Activated T-cell treated with anti-CD3 and anti-CD28 coated beads for 48 hours (primary cell): ENCODE measurements around the gene PNLIPRP2.

Experiments
- DNase-seq: peaks from one replicate; pipeline ENCODE4 v3.0.0-alpha.2; 2020; ENCODE audit warnings: low read depth

Gene PNLIPRP2

DNA sequence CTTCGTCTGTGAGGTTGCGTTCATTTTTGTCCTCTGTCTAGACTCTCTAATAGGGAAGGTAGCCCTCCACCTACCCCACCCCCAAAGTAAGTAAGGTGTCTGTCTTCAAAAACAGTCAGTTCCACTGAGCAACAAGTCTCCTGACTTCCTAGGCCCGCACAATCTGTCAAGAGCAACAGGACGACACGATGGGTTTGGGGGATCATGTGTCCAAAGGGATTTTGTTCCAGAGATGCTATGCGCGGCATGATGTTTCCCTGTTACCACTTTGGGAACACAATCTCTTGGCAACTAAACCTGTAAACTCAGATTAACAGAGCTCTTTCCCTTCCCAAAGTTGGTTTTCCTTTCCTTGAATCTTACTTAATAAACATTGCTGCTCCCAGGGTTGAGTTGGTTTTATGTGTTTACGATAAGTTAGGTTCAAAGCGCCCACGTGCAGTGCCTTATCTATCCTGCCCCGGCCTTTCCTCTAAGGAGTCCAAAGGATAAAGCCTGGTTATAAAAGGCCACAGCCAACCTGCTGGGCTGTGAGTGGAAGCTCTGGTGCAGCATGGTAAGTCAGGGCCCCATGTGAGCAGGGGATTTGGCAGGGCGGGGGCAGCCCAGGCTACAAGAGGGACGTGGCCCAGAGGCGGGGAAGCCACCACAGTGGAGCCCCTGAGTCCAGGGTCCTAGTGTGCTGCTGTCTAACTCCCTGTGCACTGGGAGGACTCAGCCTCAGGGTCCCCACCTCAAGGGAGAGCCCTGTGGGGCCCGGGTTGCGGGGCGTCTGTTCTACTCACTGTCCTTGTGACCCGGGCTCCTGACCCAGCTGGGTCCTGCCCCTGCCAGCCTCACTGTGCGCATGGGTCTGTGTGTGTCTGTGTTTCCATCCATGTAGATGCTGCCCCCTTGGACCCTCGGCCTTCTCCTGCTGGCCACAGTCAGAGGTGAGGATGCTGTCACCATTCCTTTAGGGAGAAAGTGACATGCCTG is at the start of gene PNLIPRP2:
Gene PNLIPRP2, plus strand, starts transcription at position 531 of the 978 bp plus-strand sequence.
- no peak for DNase-seq

DNA sequence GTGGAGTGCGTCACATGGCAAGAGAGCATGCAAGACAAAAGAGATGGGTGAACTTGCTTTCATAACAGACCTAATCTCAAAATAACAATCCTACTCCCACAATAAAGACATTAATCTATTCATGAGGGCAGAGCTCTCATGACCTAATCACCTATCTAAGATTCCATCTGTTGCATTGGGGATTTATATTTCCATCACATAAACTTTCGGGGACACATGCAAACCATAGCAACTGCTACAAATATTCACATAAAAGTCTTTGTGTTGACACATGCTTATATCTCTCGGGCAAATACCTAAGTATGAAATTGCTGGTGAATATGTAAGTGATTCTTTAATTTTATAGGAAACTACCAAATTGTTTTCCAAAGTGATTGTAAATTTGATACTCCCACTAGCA is 46.0 kb upstream of the PNLIPRP2 start:
- DNase-seq: no peak

- no peak for DNase-seq
These were observed 32.7 kb upstream of the PNLIPRP2 start for GRCh38 chr10:116587878-116588591.

GRCh38 chr10:116588995-116589394 is 31.8 kb upstream of the PNLIPRP2 start:
- no peak for DNase-seq

- DNase-seq: no peak
These were observed 30.8 kb upstream of the PNLIPRP2 start for GRCh38 chr10:116589926-116590325.

- no peak for DNase-seq
These were observed 29.9 kb upstream of the PNLIPRP2 start, which contains the start of gene PNLIPRP1 for GRCh38 chr10:116590590-116591444. Gene PNLIPRP1, plus strand, starts transcription at chr10:116590959. Its CDS starts 171 bp downstream, at chr10:116591130.

DNA sequence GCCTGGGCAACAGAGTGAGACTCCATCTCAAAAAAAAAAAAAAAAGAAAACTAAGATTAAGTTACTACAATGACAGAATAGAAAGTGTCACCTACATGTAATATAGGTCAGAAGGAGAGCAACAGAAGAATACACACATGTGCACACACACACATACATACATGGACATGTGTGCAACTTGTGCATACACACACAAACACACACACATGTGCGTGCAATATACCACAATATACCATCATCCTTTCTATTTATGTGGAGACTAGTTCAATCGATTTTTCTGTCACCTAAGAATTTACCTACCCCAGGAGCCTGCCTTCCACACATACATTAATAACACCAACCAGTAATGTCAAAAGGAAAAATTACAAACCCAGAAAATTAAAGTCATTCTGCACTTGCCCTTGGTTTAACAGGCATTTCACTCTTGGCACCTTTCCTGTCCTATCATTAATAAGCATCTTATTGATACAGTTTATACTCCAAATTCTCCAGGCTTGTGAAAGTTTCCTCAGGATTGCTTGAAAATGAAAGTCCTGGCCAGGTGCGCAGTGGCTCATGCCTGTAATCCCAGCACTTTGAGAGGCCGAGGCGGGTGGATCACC is 27.5 kb upstream of the PNLIPRP2 start:
- no peak for DNase-seq

GRCh38 chr10:116594525-116595035 is 26.2 kb upstream of the PNLIPRP2 start:
- DNase-seq: no peak

DNA sequence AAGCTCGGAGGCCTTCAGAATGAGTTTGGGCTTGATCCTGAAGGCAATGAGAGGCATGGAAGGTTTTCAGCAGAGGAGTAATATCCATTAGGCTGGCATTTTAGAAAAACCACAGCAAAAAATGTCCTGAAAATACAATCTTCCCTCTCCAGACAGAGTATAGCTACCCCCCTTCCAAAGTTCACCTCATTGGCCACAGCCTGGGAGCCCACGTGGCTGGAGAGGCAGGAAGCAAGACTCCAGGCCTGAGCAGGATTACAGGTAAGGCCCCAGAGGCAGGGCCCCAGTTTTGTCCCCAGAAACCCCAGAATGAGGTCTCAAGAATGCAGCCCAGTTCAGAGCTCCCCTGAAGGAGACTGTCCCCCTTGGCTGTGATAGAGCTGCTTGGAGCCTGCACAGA is 24.7 kb upstream of the PNLIPRP2 start:
- DNase-seq: no peak

DNA sequence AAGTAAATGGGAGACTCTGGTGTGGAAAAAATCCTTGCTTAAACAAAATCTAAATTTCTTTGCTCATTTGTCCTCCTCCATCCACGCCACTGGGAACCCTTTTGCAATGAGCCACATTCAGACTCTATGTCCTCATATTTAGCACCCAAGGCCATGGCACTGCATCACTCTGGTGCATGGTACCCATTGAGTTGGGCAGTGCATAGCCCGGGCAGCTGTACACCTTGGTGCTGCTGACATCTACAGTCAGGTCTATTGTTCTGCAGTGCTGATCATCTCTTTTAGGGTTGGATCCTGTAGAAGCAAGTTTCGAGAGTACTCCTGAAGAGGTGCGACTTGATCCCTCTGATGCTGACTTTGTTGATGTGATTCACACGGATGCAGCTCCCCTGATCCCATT is 23.2 kb upstream of the PNLIPRP2 start:
- no peak for DNase-seq

DNA sequence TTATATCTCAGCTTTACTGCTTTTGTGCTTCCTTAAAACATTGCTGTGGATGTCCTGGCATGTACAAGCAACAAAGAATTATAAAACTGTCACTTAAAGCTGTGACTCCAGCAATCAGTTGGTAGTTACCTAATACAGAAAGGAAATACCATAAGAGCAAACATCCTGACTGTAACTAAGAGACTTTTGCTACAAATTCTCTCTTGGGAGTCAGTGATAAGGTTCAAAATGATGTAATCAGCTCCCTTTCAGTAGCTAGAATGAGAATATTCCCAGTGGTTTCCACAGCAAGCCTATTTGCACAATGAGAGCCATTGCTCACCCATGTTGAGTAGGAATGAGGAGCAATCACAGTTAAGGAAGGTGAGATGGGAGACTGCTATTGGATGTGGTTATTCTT is 22.4 kb upstream of the PNLIPRP2 start:
- no peak for DNase-seq

DNA sequence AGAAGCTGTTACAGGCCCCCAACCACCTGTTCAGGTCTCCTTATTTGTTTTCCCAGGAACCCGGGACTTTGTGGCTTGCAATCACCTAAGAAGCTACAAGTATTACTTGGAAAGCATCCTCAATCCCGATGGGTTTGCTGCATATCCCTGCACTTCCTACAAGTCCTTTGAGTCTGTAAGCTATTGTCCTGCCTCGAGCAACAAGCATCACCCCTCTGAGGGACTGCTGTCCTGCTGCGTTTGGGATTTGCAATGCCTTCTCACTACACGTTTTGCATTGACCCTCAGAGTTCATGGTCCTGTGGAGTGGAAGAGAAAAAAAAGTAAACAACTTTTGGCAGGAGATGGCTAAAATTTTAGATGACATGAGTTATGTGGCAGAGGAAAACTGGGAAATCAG is 20.8 kb upstream of the PNLIPRP2 start:
- no peak for DNase-seq

- DNase-seq: no peak
These were observed 17.9 kb upstream of the PNLIPRP2 start for GRCh38 chr10:116602648-116603400.

GRCh38 chr10:116606061-116606483 is 14.7 kb upstream of the PNLIPRP2 start:
- DNase-seq: no peak

DNA sequence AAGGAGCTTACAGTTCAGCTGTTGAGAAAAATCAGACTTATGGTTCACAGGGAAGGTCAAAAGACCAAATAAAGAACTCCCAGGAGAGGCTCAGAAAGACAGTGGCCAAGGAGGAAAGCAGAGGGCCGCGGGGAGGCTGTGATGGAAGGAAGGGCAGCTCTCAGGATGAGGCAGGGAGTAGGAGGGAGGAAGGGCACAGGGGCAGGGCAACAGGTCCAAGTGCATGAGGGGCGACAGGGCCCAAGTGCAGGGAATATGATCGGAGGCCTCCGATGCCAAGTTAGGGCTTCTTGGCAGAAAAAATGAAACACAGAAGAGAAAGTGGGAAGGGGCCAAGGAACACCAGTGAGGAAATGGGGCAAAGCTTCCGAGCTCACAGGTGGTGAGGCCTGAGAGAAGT is 13.4 kb upstream of the PNLIPRP2 start:
- no peak for DNase-seq

DNA sequence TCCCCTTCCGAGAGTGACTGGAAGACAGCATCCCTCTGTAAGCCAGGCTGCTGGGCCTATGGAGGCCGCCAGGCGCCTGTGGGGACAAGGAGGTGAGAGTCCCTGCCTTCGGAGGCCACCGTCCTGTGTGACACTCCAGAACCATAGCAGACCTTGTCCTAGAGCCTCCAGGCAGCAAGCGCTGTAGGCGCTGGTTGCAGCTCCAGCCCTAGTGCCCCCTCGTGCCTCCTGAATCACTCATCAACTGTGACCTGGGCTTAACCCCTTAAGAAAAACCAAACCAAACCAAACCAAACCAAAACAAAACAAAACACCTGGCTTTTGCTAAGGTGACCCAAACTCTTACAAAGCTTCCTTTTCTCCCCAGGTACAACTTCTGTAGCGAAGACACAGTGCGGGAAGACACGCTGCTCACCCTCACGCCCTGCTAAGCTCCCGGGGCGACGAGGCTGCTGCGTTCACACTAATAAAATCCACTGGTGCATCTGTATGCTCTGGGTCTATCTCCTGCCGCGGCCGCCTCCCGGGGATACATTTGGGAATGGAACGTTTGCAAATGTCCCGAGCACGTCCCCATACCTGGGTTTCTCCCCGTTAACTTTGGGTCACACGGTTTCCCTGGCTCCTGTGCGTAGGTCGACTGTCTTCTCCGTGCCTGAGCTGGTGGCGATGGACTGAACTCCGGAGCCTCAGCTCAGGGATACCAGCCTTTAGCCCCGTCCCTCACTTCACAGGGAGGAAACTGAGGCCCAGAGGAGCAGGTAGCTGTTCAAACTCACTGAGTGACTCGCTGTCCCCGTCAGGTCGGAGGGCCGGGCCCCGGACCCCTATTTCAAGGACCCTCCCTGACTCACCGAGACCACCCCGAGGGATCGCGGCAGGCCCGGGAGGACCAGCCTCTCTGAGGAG is 11.8 kb upstream of the PNLIPRP2 start:
- DNase-seq: no peak

DNA sequence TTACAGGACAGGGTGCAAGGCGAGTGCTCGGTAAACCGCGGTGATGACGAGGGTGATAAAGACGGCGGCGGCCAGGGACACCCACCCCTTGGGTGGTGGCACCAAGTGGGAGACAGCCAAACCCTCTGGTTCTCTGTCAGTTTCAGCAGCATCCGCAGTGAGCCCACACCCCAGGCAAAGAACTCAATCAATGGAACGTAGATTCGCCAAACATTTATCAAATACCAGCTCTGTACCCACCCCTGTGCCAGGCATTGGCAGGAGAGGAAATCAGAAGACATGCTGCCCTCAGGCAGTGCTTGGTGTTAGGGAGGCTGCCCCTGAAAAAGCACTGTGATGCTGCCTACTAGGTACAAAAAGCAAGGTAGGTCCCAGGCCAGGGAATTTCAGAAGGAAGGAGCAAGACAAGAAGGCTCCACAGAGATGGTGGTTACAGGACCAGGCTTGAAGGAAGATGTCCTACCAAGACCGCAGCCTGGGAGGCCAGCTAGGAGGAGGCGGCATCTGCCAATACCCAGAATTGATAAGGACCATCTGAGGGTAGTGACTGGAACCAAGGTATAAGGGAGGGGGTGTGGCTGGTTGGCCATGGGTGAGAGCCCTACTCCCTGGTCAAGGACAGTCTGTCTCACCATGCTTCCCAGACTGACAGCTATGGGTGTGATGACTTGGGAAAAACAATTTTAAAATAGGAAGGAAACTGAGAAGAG is 10.2 kb upstream of the PNLIPRP2 start:
- DNase-seq: no peak

DNA sequence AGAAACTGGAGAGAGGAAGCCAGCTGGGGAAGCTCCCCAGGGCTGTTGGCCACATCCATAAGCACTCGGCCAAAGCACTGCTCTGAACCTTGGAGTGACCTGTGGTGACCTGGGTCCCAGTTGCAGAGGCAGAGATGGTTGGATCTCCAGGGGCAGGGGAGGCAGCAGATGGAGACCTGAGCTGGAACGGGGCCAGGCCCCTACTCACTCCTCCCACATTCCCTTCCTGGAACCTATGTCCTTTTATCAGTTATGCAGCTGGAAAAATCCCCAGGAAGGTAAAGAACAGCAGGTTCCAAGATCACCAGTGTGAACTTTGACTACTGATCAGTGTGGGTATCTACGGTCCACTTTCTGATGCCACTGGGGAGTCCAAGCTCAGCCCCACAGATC is 9.6 kb upstream of the PNLIPRP2 start:
- no peak for DNase-seq
